NCI-H774 (cell line): Measurements from ENCODE around the gene ANKDD1A.

Source experiments
- DNase-seq: peaks from one replicate; lab custom pipeline; 2025; lab: John Stamatoyannopoulos, UW

The ANKDD1A gene

DNA sequence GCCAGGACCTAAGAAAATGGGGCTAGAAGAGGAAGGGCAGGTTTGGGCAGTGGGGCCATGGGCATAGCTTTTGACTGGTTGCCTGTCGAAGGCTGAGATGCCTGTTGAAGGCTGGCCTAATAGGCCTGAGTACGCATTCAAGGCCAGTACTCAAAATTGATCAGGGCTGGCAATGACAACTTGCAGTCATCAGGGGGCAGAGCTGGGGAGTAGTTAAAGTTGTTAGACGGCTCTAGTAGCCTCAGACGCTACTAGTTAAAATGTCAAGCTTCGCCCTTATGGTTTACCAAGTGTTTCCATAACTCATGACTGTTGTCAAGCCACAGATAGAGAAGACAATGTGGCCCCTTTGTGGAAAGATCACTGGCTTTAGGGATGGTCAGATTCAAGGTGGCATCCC, 49.3 kb downstream of the ANKDD1A start:
- DNase-seq, result no peak

DNA sequence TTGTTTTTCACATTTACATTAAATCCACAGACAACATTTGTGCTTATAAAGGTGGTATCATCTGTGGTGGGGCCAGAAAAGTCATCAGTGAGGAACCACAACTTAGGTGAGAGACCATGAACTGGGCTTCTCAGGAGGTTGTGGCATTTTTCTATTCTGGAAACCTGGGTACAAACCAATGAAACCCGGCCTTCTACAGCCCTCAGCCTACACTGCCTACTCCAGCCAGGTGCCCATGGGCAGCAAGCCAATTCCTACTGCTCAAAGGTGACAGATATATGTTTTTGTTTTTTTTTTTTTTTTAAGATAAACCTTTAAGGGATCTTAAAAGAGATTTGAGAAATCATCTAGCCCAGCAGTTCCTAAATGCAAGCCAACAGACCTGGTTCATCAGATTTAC, 57.7 kb downstream of the ANKDD1A start:
- no peak for DNase-seq

DNA sequence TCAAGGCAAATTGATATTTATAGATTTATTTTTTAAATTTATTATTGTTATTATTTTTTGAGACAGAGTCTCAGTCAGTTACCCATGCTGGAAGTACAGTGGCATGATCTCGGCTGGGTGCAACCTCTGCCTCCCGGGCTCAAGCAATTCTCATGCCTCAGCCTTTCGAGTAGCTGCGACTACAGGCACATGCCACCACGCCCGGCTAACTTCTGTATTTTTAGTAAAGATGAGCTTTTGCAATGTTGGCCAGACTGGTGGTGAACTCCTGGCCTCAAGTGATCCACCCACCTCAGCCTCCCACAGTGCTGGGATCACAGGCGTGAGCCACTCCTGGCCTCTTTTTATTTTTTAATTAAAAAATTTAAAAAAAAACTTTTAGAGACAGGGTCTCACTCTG, 59.0 kb downstream of the ANKDD1A start:
- no peak for DNase-seq

DNA sequence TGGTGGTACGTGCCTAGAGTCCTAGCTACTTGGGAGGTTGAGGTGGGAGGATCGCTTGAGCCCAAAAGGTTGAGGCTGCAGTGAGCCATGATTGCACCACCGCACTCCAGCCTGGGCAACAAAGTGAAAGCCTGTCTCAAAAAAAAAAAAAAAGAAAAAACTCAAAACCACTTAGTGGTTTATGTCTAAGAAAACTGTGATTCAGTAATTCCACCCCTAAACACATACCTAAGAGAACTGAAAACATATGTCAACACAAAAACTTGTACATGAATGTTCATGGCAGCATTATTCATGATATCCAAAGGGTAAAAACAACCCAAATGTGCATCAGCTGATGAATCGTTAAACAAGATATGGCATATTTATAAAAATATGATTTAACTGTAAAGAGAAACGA, 63.7 kb downstream of the ANKDD1A start:
- no peak for DNase-seq

DNA sequence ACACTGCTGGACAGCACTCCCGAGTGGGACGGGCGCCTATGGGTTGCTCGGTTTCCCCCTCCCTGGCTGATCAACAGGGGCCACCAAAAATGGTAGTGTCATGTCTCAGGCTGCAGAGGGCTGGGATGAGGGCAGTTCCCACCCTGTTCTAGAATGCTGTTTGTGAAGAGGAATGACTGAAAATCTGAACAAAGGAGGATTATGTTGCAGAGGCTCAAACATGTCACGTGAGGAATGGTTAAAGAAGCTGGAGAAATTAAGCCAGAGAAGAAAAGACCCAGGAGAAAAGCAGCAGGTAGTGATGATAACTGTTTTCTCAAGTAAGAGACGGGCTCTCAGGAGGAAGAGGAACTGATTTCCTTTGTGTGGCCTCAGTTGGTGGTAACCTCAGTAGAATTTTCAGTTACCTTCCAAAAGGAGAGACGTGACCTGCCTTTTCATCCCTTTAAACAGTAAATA, 67.6 kb downstream of the ANKDD1A start:
- no peak for DNase-seq

DNA sequence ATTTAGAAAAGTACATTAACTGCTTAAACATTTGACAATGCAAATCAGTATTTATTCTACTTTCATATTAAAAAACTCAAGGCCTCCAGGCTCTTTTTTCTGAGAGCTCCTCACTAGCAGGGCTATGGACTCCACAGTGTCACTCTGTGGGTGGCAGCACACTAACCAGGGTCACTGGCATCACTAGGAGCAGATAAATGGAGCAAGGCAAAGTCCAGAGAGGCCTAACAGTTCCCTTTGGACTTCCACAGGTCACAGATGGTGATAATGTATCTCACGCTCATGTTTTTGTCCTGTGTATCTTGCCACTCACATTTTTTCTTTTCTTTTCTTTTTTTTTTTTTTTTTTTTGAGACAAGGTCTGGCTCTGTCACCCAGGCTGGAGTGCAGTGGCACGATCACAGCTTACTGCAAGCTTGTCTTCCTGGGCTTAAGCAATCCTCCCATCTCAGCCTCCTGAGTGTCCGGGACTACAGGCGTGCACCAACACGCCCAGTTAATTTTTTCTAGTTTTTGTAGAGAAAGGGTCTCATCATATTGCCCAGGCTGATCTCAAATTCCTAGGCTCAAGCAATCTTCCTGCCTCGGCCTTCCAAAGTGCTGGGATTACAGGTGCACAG, 70.2 kb downstream of the ANKDD1A start:
- DNase-seq, result no peak

DNA sequence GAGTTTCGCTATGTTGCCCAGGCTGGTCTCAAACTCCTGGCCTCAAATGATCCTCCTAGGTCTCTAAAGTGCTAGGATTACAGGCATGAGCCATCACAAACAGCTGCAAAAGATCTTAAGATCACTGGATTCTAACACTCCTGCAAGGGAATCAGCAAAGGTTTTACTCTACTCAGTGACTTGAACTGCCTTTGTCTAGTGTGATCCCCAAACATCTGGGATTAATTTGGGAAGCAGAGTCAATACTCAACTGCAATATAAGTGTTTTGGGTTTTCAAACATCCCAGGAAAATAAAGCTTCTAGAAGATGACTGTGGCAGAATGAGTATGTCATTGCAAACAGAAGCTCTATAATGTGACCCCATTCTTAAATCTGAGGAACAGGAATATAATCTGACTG, 70.8 kb downstream of the ANKDD1A start:
- no peak for DNase-seq

DNA sequence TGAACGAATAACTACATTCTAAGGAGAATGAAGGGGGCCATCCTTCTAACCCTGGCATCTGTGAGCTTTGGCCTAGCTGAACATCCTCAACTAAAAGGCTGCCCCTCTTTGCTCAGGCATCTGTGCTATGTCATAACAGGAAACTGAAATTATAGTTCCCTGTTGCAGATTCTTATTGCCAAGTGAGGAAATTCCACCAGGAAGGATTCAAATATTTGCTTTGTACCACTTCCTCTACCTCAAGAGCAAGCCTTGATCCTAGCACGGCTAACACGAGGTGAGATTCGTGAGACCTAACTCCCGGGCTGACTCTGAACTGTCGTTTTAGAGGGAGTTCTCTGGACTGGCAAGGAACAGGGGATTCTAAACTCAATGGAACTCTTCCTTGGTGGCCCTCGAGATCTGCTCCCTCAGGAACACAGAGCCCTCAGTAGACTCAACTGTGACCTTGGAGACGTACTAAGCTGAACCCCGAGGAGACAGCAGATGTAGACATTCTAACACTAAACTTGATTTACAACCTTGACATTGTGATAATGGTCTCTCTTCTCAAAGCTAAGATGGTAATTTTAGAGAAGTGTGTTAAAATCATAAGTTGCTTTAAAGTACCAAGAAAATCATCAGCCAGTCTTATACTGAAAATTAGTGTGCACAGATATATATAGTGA, 73.8 kb downstream of the ANKDD1A start:
- no peak for DNase-seq

DNA sequence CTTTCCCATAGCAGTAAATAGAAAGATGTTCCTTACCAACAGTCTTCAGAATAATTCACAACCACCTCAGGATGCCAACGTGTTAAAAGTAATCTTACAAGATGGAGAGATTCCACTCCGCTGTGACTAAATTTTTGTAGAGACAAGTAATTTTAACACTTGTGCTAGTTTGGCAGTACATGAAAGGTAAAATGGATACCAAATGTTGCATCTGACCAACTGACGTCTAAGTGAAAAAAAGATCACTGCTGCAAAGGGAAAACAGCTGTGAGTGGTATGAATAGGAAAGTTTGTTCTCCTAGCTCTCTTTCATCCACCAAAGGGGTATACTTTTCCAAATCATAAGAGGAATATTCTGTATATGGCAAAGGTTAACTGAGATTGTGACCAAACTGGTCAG, 75.4 kb downstream of the ANKDD1A start:
- no peak for DNase-seq

DNA sequence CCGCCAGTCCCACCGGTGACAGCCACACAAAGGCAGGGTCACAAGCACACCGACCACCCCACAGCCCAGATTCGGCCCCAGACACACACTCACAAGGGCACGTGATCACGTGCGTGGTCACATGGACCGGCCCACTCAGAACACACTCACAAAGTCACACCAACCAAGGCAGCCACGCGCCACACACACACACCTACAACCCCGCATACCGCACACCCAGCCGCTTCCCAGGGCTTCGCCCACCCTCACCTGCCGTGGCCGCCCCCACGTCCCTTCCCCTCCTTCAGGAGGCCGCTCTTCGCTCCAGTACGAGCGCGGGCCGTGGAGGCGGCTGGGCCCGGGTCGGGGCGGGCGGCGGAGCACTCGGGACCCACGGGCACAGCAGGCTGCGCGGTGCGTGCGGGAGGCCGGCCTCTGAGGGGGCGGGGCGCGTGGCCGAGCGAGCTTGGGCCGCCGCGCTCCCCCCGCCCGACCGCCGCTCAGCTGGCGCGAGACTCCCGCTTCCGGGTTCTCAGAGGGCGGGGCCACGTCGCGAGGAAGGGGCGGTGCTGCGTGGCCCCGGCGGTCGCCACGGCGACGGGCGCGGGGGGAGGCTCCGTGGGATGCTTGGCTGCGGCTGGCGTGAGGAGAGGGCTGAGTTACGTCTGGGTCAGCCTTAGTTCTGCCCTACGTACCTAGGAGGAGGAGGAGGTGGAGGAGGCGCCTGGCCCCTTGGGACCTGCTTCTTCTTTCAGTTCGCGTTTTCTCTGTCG, 77.9 kb downstream of the ANKDD1A start, which contains the start of gene SPG21:
SPG21 (minus strand) TSS at position 499 of the 752 bp plus-strand sequence. CDS start 6,345 bp downstream, outside the sequence.
- peak; percentile 89 for DNase-seq

DNA sequence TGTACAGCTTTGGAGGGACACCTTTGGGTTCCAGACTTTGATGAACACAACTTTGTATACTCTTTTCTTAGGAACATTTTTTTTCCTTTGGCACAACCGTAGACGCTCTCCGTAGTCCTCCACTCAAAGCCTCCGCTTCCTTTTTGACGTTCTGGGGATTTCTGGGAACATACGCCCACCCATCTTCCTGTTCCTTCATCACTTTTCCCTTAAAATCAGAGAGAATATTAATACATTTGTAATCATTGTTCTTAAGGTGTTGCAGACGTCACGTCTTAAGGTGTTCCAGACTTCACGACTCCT, 78.4 kb downstream of the ANKDD1A start:
- DNase-seq, result no peak

DNA sequence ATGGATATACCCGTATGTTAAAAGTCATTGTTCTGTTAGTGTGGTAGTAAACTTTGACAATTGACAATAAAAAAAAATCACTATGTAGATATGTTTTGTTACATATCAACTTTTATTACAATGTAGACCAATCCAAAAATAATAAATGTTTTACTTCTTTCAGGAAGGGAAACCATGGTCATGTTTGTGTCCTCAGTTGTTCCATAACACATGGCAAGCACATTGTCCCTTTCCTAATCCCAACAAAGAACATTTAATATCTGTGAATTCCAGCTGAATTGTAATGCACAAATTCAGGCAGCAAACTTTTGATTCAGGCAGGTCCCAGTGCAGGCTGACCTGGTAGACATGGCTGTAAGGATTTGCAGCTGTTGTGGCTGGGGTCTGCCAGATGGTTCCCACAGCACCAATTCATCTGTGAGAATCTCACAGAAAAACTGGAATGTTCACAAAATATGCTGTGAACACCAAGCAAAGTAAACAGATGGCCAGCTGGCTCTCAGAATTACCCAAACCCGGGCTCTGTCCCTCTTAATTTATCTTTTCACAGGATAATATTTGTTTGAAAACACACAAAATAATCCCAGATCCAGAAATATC, 79.9 kb downstream of the ANKDD1A start:
- no peak for DNase-seq

DNA sequence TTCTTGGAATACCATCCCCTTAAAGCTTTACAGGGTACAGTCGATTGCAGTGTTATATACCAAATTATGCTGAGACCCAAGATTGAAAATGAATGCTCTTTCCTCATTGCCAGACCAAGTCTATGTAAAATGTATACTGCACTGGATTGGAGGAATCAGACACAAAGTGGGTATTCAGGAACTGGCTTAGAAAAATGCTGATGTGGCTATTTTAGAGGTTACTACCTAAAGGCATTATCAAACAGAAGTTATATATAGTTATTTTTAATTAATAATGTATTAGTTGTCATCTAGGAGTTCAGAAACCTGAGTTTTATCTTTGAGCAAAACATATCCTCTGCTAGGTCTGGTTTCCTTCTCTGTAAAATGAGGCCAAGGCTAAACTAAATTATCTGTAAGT, 81.6 kb downstream of the ANKDD1A start:
- no peak for DNase-seq

DNA sequence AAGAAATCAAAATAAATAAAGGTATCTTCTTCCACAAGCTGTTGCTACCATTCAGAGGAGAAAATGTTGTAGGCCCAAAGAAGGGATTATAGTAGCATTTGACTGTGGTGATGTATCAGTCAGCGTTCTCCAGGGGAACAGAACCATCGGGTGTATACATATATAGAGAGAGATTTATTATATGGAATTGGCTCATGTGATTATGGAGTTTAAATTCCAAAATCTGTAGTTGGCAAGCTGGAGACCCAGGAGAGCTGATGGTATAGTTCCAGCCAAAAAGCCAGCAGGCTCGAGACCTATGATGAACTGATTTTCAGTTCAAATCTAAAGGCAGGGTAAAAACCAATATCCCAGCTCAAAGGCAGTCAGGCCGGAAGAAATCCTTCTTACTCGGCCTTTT, 85.4 kb downstream of the ANKDD1A start:
- DNase-seq, result no peak

DNA sequence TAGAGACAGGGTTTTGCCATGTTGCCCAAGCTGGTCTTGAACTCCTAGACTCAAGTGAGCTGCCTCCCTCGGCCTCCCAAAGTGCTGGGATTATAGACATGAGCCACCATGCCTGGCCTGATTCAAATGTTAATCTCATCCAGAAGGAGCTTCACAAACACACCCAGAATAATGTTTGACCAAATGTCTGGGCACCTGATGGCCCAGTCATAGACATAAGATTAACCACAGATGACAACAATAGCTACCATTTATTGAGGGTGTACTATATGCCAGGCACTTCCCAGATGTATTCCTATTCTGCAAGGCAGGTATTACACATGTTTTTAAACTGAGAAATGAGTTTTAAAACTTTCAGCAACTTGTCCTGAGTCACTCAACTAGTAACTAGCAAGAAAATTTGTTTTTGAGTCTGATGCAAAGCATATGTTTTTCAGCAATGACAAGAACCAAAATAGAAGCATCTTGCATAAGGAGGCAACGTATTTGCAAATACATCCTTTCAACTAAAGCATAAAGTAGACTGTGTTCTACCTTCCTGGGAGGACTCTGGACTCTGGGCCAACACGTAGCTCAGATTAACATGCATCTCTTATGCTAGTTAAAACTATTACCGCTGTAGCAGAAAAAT, 86.2 kb downstream of the ANKDD1A start:
- DNase-seq, result no peak

DNA sequence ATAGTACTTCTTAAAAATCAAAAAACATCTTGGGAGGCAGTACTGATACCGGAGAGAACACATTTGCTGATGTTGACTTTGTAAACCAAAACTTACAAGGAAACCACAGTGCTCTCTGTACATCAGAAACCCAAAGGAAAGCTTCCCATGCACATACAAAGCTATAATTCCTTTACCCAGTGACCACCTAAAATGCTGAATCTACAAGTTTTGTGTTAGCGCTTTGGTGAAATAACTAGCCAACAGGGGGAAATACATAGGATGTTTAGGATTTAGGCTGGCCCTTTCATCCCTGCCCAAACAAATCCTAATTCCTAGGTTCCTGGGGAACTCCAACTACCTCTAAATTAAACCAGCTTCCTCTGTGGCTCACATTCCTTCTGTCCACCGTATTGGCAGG, 93.3 kb downstream of the ANKDD1A start:
- DNase-seq, result no peak

DNA sequence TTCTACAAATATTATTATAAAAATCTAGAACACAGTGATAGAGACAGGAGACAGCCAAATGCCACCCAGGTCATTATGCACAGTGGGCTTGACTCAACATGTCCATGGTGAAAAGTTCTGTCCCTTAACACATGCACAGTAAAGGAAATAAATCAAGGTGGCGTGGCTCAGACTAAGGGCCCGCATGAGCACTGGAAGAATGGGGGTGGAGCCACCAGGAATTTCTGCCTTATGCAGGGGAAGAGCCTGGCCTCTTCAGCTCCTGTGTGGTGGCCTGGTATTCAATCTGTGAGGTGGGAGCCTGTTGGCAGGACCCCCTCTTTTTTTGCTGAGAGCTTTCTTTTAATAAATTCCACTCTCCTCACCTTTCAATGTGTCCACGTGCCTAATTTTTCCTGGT, 95.2 kb downstream of the ANKDD1A start:
- DNase-seq, result no peak
